Measurements from ENCODE around the gene RBBP4.

Gene RBBP4

GRCh38 chr1:32613472-32613871, 37.5 kb upstream of the RBBP4 start:
- H3K4me3 ChIP-seq (ENCODE audit: low read depth, low read length) = no peak overlapping the region
- no peak for TF ChIP-seq CTCF (IDR thresholded peaks at IDR 0.05; ENCODE audit: borderline replicate concordance, insufficient read depth, low read depth, low read length)

GRCh38 chr1:32618673-32619221, 32.3 kb upstream of the RBBP4 start:
- H3K4me3 ChIP-seq (ENCODE audit: low read depth, low read length) = no peak overlapping the region
- no peak for TF ChIP-seq CTCF (IDR thresholded peaks at IDR 0.05; ENCODE audit: borderline replicate concordance, insufficient read depth, low read depth, low read length)

GRCh38 chr1:32619701-32620485, 31.1 kb upstream of the RBBP4 start:
- no peak for TF ChIP-seq CTCF (IDR thresholded peaks at IDR 0.05; ENCODE audit: borderline replicate concordance, insufficient read depth, low read depth, low read length)
- H3K4me3 ChIP-seq (ENCODE audit: low read depth, low read length) = no peak overlapping the region

GRCh38 chr1:32622205-32622604, 28.8 kb upstream of the RBBP4 start:
- H3K4me3 ChIP-seq (ENCODE audit: low read depth, low read length) = no peak overlapping the region
- TF ChIP-seq CTCF (IDR thresholded peaks at IDR 0.05; ENCODE audit: borderline replicate concordance, insufficient read depth, low read depth, low read length) = no peak

GRCh38 chr1:32622806-32623681, 28.0 kb upstream of the RBBP4 start:
- no peak for TF ChIP-seq CTCF (IDR thresholded peaks at IDR 0.05; ENCODE audit: borderline replicate concordance, insufficient read depth, low read depth, low read length)
- no peak overlapping the region for H3K4me3 ChIP-seq (ENCODE audit: low read depth, low read length)

- no peak overlapping the region for H3K4me3 ChIP-seq (ENCODE audit: low read depth, low read length)
- TF ChIP-seq CTCF (IDR thresholded peaks at IDR 0.05; ENCODE audit: borderline replicate concordance, insufficient read depth, low read depth, low read length) = no peak
Measured at GRCh38 chr1:32623775-32624174, 27.2 kb upstream of the RBBP4 start.
